GM21381 (cell line): ENCODE results near the gene TOP3B.
"Not testable (repeated sequence)": the region's sequence is repeated elsewhere in the genome, so short reads cannot be mapped to it uniquely, and the experiment has no call there.

Experiments
- ATAC-seq: cut with Tn5 transposase; IDR thresholded peaks from one replicate; pipeline ENCODE4 v1.9.1; 2021; ENCODE audit warnings: mild to moderate bottlenecking, moderate library complexity; ENCODE audit not compliant: unreplicated experiment

The TOP3B gene

DNA sequence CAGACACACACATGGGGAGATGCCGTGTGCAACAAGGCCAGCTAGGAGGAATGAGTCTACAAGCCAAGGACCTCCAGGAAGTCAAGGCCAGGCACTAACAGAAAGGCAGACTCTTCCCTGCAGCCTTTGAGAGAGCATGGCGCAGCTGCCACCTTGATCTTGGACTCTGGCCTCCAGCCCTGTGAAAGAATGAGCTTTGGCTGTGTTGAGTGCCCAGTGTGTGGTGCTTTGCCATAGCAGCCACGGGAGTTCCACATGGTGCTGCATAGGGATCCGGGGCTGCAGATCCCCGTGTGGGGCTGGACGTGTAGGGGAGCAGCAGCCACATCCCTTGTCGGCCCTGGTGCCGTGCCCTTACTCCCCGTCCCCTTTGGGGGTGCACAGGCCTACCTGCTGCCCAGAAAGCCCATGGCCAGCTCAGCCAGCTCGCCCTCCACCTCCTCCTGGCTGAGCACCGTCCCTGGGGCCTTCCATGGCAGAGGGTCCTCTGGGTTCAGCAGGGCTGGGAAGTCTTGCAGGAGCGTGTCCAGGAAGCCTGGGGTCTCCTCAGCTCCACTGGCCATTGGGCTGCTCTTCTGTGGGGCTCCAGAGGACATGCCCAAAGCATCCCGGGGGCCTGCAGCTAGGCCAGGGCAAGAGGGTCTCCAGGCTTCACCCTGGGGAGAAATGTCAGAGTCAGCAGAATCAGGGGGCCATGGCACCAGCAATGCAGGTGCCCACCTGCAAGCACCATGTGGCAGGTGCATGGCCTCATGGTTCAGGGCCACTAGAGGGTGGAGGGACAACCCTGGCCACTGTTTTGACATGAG, 36.9 kb downstream of the TOP3B start:
- no peak for ATAC-seq

DNA sequence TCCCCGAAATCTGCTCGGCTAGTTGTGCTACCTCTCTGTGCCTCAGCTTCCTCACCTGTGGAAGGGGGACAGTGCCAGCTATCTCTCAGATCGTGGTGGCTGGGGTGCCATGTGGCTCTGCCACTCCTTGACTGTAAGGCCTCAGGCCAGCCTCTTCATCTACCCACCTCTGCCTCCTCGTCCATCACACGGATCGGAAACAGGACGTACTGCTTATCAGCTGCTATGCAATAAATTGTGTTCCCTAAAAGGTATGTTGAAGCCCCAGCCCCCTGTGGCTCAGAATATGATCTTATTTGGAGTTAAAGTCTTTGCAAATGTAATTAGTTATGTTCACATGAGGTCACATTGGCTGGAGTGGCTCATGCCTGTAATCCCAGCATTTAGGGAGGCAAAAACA, 37.7 kb downstream of the TOP3B start:
- ATAC-seq = no peak

DNA sequence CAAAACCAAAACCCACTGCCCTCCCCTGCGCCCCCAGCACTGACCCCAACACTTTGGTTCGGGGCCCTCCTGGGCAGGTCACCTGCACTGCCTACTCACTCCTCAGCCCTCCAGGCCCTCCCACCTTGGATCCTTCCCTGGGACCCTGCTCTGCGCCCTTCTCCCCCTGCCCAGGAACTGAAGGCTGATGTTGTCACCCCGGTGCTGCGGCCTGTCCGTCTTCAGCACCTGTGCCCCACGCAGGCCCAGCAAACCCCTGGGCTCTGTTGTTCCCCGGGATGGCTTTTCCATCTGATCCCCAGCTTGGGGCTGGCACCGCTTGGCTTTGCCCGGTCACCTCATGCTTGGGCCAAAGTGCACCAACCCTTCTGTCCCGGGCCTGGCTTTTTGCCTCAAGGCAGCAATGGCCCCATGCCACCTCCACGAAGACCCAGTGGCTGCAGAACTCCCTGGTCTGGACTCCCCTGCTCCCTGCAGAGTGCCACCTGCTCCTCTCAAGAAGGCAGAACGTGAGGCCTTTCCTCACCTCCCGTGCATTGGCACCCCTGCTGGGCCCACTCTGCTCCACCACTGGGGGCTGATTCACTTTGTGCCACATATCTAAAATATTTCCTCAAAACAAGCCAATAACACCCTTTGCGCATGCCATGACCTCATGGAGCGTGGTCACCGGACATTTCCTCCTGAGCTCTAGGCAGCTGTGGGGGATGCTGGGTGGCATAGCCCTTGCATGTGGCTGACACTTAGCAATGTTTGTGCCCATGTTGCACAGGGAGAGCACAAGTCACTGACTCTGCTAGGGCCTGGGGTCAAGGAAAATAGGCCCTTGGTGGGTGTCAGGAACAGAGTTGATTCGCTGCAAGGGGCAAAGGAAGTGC, 38.8 kb downstream of the TOP3B start:
- no peak for ATAC-seq

DNA sequence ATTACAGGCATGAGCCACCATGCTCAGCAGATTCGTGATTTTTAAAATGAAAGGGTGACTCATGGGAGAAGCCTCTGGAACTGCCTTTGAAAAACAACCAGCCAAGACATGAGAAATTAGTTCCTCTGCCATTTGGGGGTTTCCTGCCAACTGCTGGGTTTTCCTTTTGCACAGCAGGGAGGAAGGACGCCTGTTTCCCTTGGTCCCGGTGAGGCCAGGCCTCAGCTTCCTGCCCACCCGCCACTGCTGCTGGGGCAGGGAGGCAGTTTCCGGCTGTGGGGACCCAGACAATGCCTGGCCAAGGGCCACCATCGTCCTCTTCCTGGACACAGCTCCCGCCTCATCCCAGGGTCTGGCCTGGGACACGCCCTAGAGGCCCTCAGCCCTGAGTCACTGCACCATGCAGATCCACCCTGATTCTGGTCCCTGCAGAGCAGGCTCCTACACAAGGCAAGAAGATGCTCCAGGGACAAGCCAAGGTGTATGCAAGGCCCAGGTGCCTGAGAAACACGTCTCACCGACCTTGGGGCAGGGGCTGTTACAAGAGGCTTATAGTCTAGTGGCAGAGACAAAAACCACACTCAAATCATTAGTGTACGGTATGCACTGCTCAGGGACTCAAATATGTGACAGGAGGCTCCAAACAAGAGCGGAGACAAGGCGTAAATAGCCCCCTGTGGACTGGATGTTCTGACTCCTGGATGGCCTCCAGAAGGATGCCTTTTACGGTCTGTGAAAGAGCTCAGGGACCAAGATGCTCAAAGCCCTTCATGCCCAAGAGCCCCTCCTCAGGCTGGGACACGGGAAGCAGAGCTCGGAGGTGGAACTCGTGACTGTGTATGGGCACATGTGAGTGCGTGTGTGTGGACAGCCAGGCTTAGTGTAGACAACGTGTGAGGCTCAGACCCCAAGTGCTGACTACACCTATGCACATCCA, 39.9 kb downstream of the TOP3B start:
- ATAC-seq = no peak

DNA sequence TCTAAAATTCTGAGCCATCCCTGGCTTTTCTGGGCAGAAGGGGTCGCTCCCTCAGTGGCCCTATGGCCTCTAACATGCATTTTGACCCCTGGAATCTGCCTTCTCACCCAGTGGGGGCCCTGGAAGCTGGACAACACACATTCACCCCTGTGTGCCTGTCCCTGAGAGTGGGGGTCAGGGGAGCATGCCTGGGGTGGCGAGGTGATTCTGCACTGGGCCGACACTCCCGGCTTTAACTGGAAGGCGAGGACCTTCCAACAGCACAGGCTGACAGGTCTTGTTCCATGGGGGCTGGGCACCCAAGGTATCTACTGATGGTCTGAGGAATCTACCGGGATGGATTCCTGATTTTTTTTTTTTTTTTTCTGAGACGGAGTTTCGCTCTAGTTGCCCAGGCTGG, 40.7 kb downstream of the TOP3B start:
- ATAC-seq = no peak

DNA sequence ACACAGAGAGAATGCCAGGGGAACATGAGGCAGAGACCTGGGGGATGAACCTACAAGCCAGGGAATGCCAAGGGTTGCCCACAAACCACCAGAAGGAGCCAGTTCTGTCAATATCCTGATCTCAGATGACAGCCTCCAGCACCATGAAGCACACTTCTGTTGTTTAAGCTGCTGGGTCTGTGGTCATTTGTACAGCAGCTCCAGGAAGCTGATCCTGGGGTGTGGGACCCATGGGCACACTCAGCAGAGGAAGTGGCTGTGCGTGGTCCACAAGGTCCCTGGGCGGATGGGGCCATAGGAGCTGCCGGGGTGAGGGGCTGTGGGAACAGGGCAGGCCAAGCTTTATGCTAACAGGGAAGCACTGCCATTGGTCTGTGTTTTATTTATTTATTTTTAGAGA, 42.1 kb downstream of the TOP3B start:
- ATAC-seq = no peak

DNA sequence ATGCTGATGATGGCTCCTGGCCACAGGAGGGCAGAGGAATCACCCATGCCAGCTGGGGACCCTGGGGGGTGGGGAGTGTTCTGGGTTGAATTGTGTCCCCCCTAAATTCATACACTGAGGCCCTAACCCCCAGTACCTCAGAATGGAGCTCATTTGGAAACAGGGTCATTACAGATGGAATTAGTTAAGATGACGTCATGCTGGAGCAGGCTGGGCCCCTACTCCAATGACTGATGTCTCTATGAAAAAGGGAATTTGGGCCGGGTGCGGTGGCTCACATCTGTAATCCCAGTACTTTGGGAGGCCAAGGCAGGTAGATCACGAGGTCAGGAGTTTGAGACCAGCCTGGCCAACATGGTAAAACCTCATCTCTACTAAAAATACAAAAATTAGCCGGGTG, 42.7 kb downstream of the TOP3B start:
- not testable (repeated sequence) for ATAC-seq

DNA sequence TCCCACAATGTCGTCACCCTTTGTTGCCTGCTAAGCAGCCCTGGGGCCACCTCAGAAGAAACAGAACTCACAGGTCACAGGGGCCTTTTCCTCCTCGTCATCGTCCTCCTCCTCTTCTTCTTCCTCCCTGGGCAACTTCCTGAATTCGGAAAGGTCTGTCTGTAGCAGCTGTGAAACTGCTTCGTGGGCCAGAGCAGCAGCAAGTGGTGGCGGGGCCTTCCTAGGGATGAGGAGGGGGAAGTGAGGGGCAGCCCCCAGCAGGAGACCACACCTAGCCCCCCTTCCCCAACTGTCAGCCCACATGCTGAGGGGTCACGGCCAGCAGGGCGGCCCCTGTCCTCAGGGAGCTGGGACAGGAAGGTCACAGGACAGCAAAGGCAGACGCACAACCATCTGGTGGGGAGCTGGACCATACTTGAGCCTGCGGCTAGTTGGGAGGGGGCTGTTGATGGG, 43.1 kb downstream of the TOP3B start:
- no peak for ATAC-seq

DNA sequence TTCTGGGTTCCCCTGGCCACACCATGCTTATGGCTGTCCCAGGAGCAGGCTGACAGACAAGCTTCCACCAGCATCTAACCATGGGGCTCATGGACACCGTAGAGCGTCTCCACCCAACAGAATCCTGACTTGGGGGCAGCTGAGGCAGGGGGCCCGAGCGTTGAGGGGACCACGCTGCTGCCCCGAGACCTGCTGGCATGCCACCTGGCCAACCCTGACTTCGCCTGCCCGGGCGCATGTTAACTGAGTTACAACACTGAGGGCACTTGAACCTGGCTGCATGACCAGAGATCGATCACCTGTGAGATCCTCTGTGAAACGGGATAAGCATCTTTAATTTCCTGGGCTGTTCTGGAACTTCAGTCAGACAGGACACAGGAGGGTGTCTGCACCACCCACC, 43.7 kb downstream of the TOP3B start:
- no peak for ATAC-seq

DNA sequence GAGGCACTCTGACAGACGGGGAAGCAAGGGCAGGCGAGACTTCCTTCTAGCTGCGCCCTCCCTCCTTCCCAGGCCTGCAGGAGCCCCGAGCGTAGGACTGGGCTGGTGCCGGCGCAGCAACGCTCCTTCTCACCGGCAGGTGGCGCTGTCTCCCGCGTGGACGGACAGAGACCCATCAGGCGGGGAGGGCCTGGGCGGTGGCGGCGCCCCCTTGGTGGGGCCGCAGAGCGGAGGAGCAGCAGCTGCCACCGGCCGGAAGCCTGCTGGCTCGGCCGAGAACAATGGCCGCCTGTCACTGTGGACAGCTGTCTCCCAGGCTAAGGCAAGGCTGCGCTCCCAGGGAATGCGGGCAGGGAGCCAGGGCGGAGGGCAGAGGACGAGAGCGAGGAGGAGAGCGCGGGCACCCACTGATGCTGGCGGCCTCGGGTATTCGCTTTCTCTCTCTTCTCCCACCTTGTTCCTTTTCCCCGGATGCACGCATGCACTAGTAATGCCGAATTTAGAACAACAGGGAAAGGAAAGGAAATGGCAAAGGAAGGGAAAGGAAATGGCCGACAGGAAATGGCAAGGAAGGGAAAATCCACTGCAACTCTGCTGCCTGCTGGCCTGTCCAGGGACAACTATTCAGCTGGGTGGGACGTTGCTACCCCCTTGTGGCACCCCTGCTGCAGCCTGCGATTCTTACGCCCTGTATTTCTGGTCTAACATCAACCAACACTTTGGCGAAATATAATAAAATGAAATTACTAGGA, 44.3 kb downstream of the TOP3B start:
- peak; percentile 90 for ATAC-seq

DNA sequence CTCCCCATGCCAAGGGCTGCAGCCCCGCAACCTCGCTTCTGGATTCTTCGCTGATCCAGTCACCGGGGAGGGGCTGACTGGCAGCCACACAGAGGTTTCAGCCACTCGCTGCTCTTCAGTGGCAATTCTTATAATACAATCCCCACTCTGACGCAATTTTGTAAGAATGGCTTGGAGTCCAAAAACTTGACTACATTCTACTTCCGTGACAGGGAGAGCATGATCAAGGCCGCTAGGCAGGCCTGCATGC, 44.8 kb downstream of the TOP3B start:
- ATAC-seq = no peak

DNA sequence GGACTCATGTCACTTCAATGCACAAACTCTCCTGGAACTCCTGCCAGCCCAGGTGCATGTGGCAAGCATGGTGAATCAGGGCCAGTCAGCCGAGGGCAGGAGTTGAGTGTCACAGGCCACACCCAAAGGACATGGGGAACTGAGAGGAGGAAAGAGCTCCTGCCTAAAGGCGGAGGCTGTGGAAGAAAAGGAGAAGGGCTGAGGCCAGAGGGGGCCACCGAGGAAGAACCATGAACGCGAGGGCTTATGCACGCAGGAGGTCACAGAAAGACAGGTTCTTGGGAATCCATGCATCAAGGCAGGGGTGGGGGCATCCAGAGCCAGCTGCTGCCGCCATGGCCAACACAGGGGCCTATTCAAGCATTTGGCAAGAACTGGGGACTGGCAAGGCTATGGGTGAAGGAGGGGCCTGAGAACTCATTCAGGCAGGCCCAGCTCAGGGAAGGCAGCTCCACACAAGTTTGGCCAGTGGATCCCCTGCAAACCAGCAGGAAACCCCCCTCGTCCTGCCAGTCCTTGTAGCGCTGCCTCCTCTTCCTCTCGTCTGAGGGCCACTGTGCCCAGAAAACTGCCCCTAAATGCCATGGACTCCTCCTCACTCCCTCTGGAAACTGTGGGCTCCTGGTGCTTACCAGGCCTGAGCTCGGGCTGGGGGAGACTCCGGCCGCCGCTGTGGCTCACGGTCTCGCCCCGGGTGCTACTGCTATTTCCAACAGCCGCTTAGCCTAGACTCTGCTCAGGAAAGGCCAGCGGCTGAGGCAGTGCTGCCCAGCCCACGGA, 45.4 kb downstream of the TOP3B start:
- no peak for ATAC-seq

DNA sequence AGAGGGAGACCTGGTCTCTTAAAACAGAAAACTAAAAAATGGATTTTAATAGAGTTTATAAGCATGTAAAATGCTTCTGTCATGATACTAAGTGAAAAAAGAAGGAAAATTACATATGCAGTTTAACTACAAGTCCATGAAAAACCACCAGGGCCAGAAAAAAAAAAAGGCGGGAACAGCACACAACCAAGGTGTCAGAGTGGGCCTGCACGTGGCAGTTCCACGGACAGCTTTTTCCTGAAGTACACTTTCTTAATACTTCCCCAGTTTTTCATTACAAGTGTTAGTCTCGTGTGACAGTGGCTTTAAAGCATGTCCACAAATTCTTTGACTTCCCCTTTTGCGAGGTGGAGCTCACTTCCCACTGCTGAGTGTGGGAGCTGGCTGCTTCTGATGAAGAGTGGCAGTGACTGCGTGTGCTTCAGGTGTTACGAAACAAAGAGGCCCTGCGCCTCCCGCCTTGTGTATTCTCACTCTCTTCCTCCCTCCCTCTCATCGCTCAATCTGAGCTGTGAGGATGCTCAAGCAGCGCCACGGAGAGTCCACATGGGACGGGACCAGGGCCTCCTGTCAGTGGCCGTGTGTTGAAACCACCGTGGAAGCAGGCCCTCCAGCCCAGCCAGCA, 46.3 kb downstream of the TOP3B start:
- ATAC-seq = no peak

DNA sequence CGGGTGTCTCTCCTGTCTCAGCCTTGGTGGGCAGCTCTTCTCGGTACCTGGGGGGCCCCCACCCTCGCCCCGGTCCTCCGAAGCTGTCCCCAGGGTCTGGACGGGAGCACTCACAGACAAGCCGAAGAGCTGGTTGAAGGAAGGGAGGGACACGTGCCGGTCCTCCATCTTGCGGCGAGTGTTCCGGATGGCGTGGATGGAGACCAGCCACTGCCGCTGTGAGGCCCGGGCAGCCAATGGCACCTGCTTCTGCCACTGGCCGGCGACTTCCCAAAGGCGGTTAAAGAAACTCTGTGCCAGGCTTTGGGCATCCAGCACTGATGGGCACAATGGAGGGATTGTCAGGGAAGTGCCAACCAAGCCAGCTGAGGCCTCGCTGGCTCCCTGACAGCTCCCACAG, 48.7 kb downstream of the TOP3B start:
- no peak for ATAC-seq

DNA sequence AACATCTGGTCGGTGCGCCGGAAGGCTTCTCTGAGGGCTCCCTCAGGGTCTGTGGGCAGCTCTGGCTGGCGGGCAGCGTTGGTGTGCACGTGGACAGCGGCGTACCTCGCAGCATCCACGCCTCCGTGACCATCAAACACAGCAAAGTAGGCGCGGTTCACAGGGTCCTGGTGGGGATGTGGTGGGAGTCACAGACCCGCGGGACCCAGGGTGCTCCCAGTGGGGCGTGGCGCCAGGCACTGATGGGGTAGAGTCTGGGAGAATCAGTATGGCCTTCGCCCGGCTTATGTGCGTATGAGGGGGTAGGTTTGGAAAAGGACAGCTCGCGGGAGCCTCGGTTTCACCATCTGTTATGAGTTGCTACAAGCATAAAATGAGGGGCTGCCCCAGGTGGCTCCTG, 49.2 kb downstream of the TOP3B start:
- ATAC-seq = no peak

DNA sequence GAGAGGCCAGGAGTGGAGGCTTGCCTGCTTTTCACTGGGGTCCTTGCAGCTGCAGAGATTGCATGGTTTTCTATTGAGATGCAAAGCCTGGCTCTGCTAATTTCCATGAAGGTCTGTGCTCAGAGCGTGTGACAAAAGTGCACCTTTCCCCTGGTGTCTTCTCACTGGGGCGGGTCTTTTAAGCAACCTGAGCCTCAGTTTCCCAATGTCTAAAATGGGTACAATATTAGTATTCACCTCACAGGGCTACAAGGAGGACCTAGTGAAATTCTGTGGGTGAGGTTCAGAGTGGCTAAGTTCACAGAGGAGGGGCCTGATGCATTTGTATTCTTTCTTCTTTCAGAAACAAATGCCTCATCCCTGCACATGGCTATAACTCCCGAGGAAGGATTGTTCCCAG, 50.2 kb downstream of the TOP3B start:
- ATAC-seq = no peak

DNA sequence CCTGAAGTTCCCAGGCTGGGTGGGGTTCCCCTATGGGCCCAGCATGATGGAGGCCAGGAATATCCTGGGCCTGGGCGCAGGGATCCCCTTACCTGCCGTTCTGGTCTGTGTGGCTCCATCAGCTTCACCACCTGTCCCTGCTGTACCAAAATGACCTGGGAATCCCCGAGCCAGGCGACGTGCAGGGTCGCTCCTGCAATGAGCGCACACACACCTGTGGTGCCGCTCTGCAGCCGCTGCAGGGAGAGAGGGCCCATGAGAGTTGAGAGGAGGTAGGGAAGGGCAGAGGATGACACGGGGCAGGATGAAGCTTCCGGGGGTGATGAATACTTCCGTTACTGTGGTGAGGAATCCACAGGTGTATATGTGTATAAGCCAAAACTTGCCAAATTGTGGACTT, 51.5 kb downstream of the TOP3B start:
- no peak for ATAC-seq

DNA sequence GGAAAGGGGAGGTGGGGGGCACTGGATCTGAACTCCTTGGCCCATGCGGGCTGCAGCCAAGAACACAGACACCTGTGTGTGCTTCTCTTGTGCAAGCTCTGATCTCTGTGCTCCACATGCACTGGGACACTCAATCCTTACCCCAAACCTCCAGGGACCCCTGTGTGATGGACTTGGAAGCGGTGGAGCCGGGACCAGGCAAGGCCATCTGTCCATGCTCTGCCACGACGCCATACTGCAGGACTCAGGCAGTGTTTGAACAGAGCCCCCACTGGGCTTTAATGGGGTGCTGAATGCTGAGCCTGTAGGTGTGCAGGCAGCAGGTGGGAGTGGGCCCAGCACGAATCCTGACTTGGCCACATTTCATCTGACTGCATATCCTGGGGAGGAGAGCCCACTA, 53.3 kb downstream of the TOP3B start:
- no peak for ATAC-seq

DNA sequence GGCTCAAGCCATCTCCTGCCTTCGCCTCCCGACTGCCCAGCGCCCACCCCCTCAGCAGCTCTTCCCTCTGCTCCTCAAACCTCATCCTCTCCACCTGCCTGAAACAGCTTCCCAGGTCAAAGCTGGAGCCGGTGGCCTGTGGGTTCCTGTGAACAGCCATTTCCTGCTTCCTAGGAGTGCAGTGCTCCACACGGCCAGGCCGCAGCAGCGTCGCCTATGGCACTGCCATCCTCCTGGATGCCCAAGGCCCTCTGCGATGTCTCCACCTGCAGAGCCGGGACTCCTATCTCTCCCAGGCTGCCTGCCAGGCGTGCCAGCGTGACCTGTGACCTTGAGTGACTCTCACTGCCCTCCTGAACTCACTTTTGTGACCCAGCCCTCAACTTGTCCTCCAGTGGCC, 54.5 kb downstream of the TOP3B start:
- ATAC-seq = no peak
